PC-9 (cell line): Measurements from ENCODE around the gene RCN1. TPM values are rescaled to one million over a fixed set of nuclear protein-coding genes. Genes with fewer than 3 reads are reported as not detected.
"Not testable (repeated sequence)": the region's sequence is repeated elsewhere in the genome, so short reads cannot be mapped to it uniquely, and the experiment has no call there.

Experiments
- BruUV-seq: library from RNA; stranded (reverse); fragments of 400-500 nt; replicated peaks from 2 replicates; lab custom pipeline; 2021; lab: Mats Ljungman, UMichigan
- CTCF ChIA-PET: fragments of 300-600 bp; sonication (Branson Sonifier 250); formaldehyde crosslinking; loops from one replicate; lab custom pipeline; 2022; ENCODE audit warnings: antibody characterized with exemption; lab: Charles Lee
- POLR2A ChIA-PET: fragments of 300-600 bp; sonication (Branson Sonifier 250); formaldehyde crosslinking; loops from one replicate; lab custom pipeline; 2022; ENCODE audit warnings: antibody characterized with exemption; ENCODE audit not compliant: unreplicated experiment; lab: Charles Lee
- DNase-seq, 2 experiments: peaks; one replicate each; pipeline versions ENCODE4 v3.0.0 to v3.0.0-alpha.2; 2015 to 2022; ENCODE audit warnings: mixed read lengths in 1 of 2
- H2AFZ ChIP-seq: fragments of 200-600 bp; sonication (generic); 2 replicates; pipeline ENCODE4 v1.8.1; 2017; ENCODE audit warnings: antibody characterized with exemption
- H3F3A ChIP-seq: fragments of 200-600 bp; sonication (generic); 2 replicates; pipeline ENCODE4 v1.8.1; 2017; ENCODE audit warnings: antibody characterized with exemption, mild to moderate bottlenecking, low read depth; ENCODE audit not compliant: insufficient read depth
- H3K27ac ChIP-seq: fragments of 200-600 bp; sonication (generic); 2 replicates; pipeline ENCODE4 v1.6.1; 2016; ENCODE audit warnings: mixed run types
- H3K27me3 ChIP-seq: fragments of 200-600 bp; sonication (generic); 2 replicates; pipeline ENCODE4 v1.6.1; 2016; ENCODE audit warnings: low read depth, mixed run types; ENCODE audit not compliant: insufficient read depth
- H3K36me3 ChIP-seq: fragments of 200-600 bp; sonication (generic); 2 replicates; pipeline ENCODE4 v1.6.1; 2016; ENCODE audit warnings: low read depth, mixed run types
- H3K4me1 ChIP-seq: fragments of 200-600 bp; sonication (generic); replicated peaks from 2 replicates; pipeline ENCODE4 v1.6.1; 2016; ENCODE audit warnings: mixed run types; ENCODE audit not compliant: insufficient read depth
- H3K4me2 ChIP-seq: fragments of 200-600 bp; sonication (generic); 2 replicates; pipeline ENCODE4 v1.6.1; 2017; ENCODE audit warnings: mixed run types
- H3K4me3 ChIP-seq: fragments of 200-600 bp; sonication (generic); 2 replicates; pipeline ENCODE4 v1.6.1; 2016; ENCODE audit warnings: mixed run types
- H3K79me2 ChIP-seq: fragments of 200-600 bp; sonication (generic); 2 replicates; pipeline ENCODE4 v1.6.1; 2017; ENCODE audit warnings: low read depth, mixed run types
- H3K9me2 ChIP-seq: fragments of 200-600 bp; sonication (generic); 2 replicates; pipeline ENCODE4 v1.8.1; 2017; ENCODE audit warnings: mild to moderate bottlenecking; ENCODE audit not compliant: insufficient read depth
- H3K9me3 ChIP-seq: fragments of 200-600 bp; sonication (generic); 2 replicates; pipeline ENCODE4 v1.8.1; 2016; ENCODE audit warnings: low read depth; ENCODE audit not compliant: insufficient read depth
- H4K20me1 ChIP-seq: fragments of 200-600 bp; sonication (generic); 2 replicates; pipeline ENCODE4 v1.8.1; 2017; ENCODE audit not compliant: insufficient read depth
- CTCF ChIP-seq: fragments of 200-600 bp; sonication (generic); conservative IDR thresholded peaks from 2 replicates; pipeline ENCODE4 v1.6.1; 2017; ENCODE audit warnings: mixed run types, antibody characterized with exemption, mild to moderate bottlenecking, moderate library complexity
- EZH2 ChIP-seq: fragments of 200-600 bp; sonication (generic); IDR thresholded peaks from 2 replicates; pipeline ENCODE4 v1.8.0; 2017; ENCODE audit warnings: antibody characterized with exemption, low read depth
- intact Hi-C: fragments of 100-400 bp; cut with micrococcal nuclease; formaldehyde crosslinking; loops from one replicate; pipeline ENCODE4 v1.10.0; 2022; ENCODE audit not compliant: unreplicated experiment
- total RNA-seq: library from RNA; stranded (reverse); gene quantifications from 2 replicates; pipeline ENCODE4 v1.2.3, GENCODE V29; 2021

Gene RCN1
- total RNA-seq, 1 experiment from 2014 or later, result 206 TPM

- no TSS peak for BruUV-seq
- H3K9me2 ChIP-seq, result no peaks in the 10 kb centered on the region
- CTCF ChIA-PET, result no interaction called here
Measured at GRCh38 chr11:32059686-32060462, 31.0 kb upstream of the RCN1 start.

DNA sequence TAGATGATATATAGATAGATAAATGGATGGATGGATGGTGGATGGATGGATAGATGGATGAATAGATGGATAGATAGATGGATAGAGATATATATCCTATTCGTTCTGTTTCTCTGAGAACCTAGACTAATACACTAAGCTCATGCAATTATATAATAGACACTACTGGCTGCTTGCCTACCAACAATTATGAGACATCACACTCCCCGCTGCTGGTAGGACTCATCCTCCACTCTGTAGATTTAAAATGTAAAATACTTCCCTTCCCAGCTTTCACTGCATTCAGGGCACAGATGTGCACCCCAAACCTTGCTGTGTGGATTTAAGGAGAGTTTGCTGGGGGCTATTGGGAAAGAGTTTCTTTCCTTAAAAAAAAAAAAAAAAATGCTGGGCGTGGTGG is 28.3 kb upstream of the RCN1 start:
- H4K20me1 ChIP-seq, result no peaks in the 10 kb centered on the region
- no peaks in the 10 kb centered on the region for H3K36me3 ChIP-seq
- H3K27ac ChIP-seq, result no peak overlapping the region
- TF ChIP-seq EZH2 (no peak), CTCF (no peak)
- DNase-seq, result no peak
- no peaks in the 10 kb centered on the region for H3F3A ChIP-seq
- H3K4me2 ChIP-seq, result no peak overlapping the region
- H3K27me3 ChIP-seq, result peaks cover 6% of the 10 kb centered on the region; the same call in 1 of the 2 replicates
- no TSS peak for BruUV-seq
- ChIA-PET CTCF (interaction anchor here (0.7 kb wide), 1 partner anchor 415 kb away, joined by 7 read pairs; no protein-coding TSS in a partner anchor), POLR2A (no interaction called here)
- no peaks in the 10 kb centered on the region for H3K9me3 ChIP-seq
- no peak overlapping the region for H2AFZ ChIP-seq
- intact Hi-C loops, result no loop called here
- no peaks in the 10 kb centered on the region for H3K4me1 ChIP-seq
- H3K9me2 ChIP-seq, result no peaks in the 10 kb centered on the region
- no peaks in the 10 kb centered on the region for H3K79me2 ChIP-seq
- no peak overlapping the region for H3K4me3 ChIP-seq

More at GRCh38 chr11:32059686-32060462, 31.0 kb upstream of the RCN1 start:
- H3K4me3 ChIP-seq, result no peak overlapping the region
- POLR2A ChIA-PET, result no interaction called here
- intact Hi-C loops, result no loop called here
- H3K9me3 ChIP-seq, result no peaks in the 10 kb centered on the region
- H4K20me1 ChIP-seq, result no peaks in the 10 kb centered on the region
- no peak for DNase-seq
- no peak overlapping the region for H3K4me2 ChIP-seq
- no peaks in the 10 kb centered on the region; the same call in 1 of the 2 replicates for H3K27me3 ChIP-seq
- TF ChIP-seq CTCF (no peak), EZH2 (no peak)
- no peak overlapping the region for H3K27ac ChIP-seq
- H3K36me3 ChIP-seq, result no peaks in the 10 kb centered on the region
- no peak overlapping the region for H2AFZ ChIP-seq
- H3K79me2 ChIP-seq, result no peaks in the 10 kb centered on the region
- no peaks in the 10 kb centered on the region for H3K4me1 ChIP-seq
- no peaks in the 10 kb centered on the region for H3F3A ChIP-seq

DNA sequence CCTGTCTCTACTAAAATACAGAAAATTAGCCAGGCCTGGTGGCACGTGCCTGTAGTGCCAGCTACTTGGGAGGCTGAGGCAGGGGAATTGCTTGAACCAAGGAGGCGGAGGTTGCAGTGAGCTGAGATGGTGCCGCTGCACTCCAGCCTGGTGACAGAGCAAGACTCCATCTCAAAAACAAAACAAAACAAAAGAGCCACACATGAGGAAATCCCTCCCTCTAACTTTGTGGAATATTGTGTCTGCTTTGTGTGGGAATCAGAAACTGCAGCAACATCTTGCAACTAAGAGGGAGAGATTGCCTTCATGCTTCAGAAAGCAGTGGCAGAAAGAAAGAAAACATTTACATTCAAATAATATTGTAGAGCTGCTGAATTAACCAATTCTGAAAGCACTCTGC is 27.8 kb upstream of the RCN1 start:
- H3K79me2 ChIP-seq, BruUV-seq, intact Hi-C loops, DNase-seq, H3K36me3 ChIP-seq, H3F3A ChIP-seq, H4K20me1 ChIP-seq, CTCF ChIA-PET, H3K4me2 ChIP-seq, H3K9me3 ChIP-seq, H3K9me2 ChIP-seq, POLR2A ChIA-PET, H3K27me3 ChIP-seq, H3K4me3 ChIP-seq, H2AFZ ChIP-seq, H3K27ac ChIP-seq, H3K4me1 ChIP-seq: not testable (repeated sequence)
